HG03045 (cell line): Measurements from ENCODE around the gene DPH1.

Experiments
- ATAC-seq: cut with Tn5 transposase; IDR thresholded peaks from one replicate; pipeline ENCODE4 v1.9.1; 2021; ENCODE audit warnings: mild to moderate bottlenecking, moderate library complexity; ENCODE audit not compliant: unreplicated experiment

DPH1 gene

GRCh38 chr17:2049333-2050299, 19.7 kb downstream of the DPH1 start:
- peak; percentile 43 for ATAC-seq

GRCh38 chr17:2050300-2051060, 20.5 kb downstream of the DPH1 start:
- ATAC-seq = peak; percentile 18

- ATAC-seq = no peak
Measured at GRCh38 chr17:2051061-2051932, 21.3 kb downstream of the DPH1 start.

GRCh38 chr17:2051933-2052559, 22.1 kb downstream of the DPH1 start:
- no peak for ATAC-seq

- ATAC-seq = no peak
Measured at GRCh38 chr17:2053380-2054261, 23.7 kb downstream of the DPH1 start.

- no peak for ATAC-seq
Measured at GRCh38 chr17:2054262-2054511, 24.2 kb downstream of the DPH1 start.

GRCh38 chr17:2054512-2055291, 24.7 kb downstream of the DPH1 start, which contains the start of gene HIC1:
HIC1 (plus strand) TSS chr17:2055103; CDS start chr17:2056691, 1,588 bp downstream.
- peak; percentile 25 for ATAC-seq

GRCh38 chr17:2055292-2056205, 25.6 kb downstream of the DPH1 start:
- ATAC-seq = no peak

GRCh38 chr17:2056206-2057174, 26.5 kb downstream of the DPH1 start:
- no peak for ATAC-seq

- no peak for ATAC-seq
Measured at GRCh38 chr17:2057175-2057759, 27.3 kb downstream of the DPH1 start.

- no peak for ATAC-seq
Measured at GRCh38 chr17:2057760-2058585, 28.0 kb downstream of the DPH1 start.

GRCh38 chr17:2058586-2059546, 28.9 kb downstream of the DPH1 start:
- ATAC-seq = no peak

GRCh38 chr17:2059547-2060384, 29.8 kb downstream of the DPH1 start:
- no peak for ATAC-seq

- no peak for ATAC-seq
Measured at GRCh38 chr17:2060385-2060658, 30.4 kb downstream of the DPH1 start.
